ENCODE data around the gene SHROOM3.

Gene SHROOM3

GRCh38 chr4:76502886-76503285 is 67.9 kb downstream of the SHROOM3 start:
- H3K9ac ChIP-seq (ENCODE audit: low read depth, low read length): no peak overlapping the region
- no peaks in the 10 kb centered on the region for H3K27me3 ChIP-seq (ENCODE audit: control insufficient read depth, insufficient read depth, low read length)
- H3K9me3 ChIP-seq (ENCODE audit: control insufficient read depth, insufficient read depth, low read length): no peaks in the 10 kb centered on the region
- no peaks in the 10 kb centered on the region for H3K36me3 ChIP-seq (ENCODE audit: control insufficient read depth, insufficient read depth, low read length)
- H3K4me1 ChIP-seq (ENCODE audit: control insufficient read depth, insufficient read depth, low read length): no peaks in the 10 kb centered on the region
- H3K4me3 ChIP-seq (ENCODE audit: low read depth, low read length): no peak overlapping the region

GRCh38 chr4:76504613-76505465 is 69.8 kb downstream of the SHROOM3 start:
- no peaks in the 10 kb centered on the region for H3K9me3 ChIP-seq (ENCODE audit: control insufficient read depth, insufficient read depth, low read length)
- H3K27me3 ChIP-seq (ENCODE audit: control insufficient read depth, insufficient read depth, low read length): no peaks in the 10 kb centered on the region
- H3K9ac ChIP-seq (ENCODE audit: low read depth, low read length): no peak overlapping the region

GRCh38 chr4:76511947-76512346 is 76.9 kb downstream of the SHROOM3 start:
- Histone ChIP-seq H3K4me1 (ENCODE audit: control insufficient read depth, insufficient read depth, low read length) (no peaks in the 10 kb centered on the region), H3K9ac (ENCODE audit: low read depth, low read length) (no peak overlapping the region)

More at GRCh38 chr4:76504613-76505465, 69.8 kb downstream of the SHROOM3 start:
- Histone ChIP-seq H3K4me1 (ENCODE audit: control insufficient read depth, insufficient read depth, low read length) (no peaks in the 10 kb centered on the region), H3K36me3 (ENCODE audit: control insufficient read depth, insufficient read depth, low read length) (no peaks in the 10 kb centered on the region), H3K4me3 (ENCODE audit: low read depth, low read length) (no peak overlapping the region)

DNA sequence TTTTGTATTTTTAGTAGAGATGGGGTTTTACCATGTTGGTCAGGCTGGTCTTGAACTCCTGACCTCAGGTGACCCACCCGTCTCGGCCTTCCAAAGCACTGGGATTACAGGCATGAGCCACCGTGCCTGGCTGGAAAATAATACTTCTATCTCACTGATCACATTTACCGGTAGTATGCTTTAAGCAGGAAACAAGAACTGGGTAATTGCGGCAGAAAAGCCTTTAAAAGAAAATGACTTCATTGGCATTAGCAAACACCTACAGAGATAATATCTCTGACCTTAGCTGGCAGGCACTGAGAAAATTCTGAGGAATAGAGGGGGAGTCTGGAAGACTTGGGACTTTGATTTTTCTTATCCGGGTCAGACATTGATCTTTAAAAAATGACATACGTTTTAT is 78.5 kb downstream of the SHROOM3 start:
- H3K4me3 ChIP-seq (ENCODE audit: low read depth, low read length): no peak overlapping the region
- no peak overlapping the region for H3K9ac ChIP-seq (ENCODE audit: low read depth, low read length)
- H3K4me1 ChIP-seq (ENCODE audit: control insufficient read depth, insufficient read depth, low read length): no peaks in the 10 kb centered on the region
- H3K27me3 ChIP-seq (ENCODE audit: control insufficient read depth, insufficient read depth, low read length): no peaks in the 10 kb centered on the region
- H3K9me3 ChIP-seq (ENCODE audit: control insufficient read depth, insufficient read depth, low read length): no peaks in the 10 kb centered on the region
- H3K36me3 ChIP-seq (ENCODE audit: control insufficient read depth, insufficient read depth, low read length): no peaks in the 10 kb centered on the region

More at GRCh38 chr4:76511947-76512346, 76.9 kb downstream of the SHROOM3 start:
- no peak overlapping the region for H3K4me3 ChIP-seq (ENCODE audit: low read depth, low read length)
- H3K36me3 ChIP-seq (ENCODE audit: control insufficient read depth, insufficient read depth, low read length): no peaks in the 10 kb centered on the region
- no peaks in the 10 kb centered on the region for H3K9me3 ChIP-seq (ENCODE audit: control insufficient read depth, insufficient read depth, low read length)
- H3K27me3 ChIP-seq (ENCODE audit: control insufficient read depth, insufficient read depth, low read length): no peaks in the 10 kb centered on the region

GRCh38 chr4:76514087-76514486 is 79.1 kb downstream of the SHROOM3 start:
- Histone ChIP-seq H3K36me3 (ENCODE audit: control insufficient read depth, insufficient read depth, low read length) (no peaks in the 10 kb centered on the region), H3K9me3 (ENCODE audit: control insufficient read depth, insufficient read depth, low read length) (no peaks in the 10 kb centered on the region), H3K4me3 (ENCODE audit: low read depth, low read length) (no peak overlapping the region), H3K27me3 (ENCODE audit: control insufficient read depth, insufficient read depth, low read length) (no peaks in the 10 kb centered on the region), H3K4me1 (ENCODE audit: control insufficient read depth, insufficient read depth, low read length) (no peaks in the 10 kb centered on the region), H3K9ac (ENCODE audit: low read depth, low read length) (no peak overlapping the region)

- no peaks in the 10 kb centered on the region for H3K9me3 ChIP-seq (ENCODE audit: control insufficient read depth, insufficient read depth, low read length)
- H3K9ac ChIP-seq (ENCODE audit: low read depth, low read length): no peak overlapping the region
- no peaks in the 10 kb centered on the region for H3K36me3 ChIP-seq (ENCODE audit: control insufficient read depth, insufficient read depth, low read length)
- H3K4me1 ChIP-seq (ENCODE audit: control insufficient read depth, insufficient read depth, low read length): no peaks in the 10 kb centered on the region
- no peaks in the 10 kb centered on the region for H3K27me3 ChIP-seq (ENCODE audit: control insufficient read depth, insufficient read depth, low read length)
- no peak overlapping the region for H3K4me3 ChIP-seq (ENCODE audit: low read depth, low read length)
Observed at GRCh38 chr4:76515975-76516843, 81.2 kb downstream of the SHROOM3 start.

- Histone ChIP-seq H3K9ac (ENCODE audit: low read depth, low read length) (no peak overlapping the region), H3K36me3 (ENCODE audit: control insufficient read depth, insufficient read depth, low read length) (no peaks in the 10 kb centered on the region), H3K4me3 (ENCODE audit: low read depth, low read length) (no peak overlapping the region), H3K4me1 (ENCODE audit: control insufficient read depth, insufficient read depth, low read length) (no peaks in the 10 kb centered on the region), H3K27me3 (ENCODE audit: control insufficient read depth, insufficient read depth, low read length) (no peaks in the 10 kb centered on the region), H3K9me3 (ENCODE audit: control insufficient read depth, insufficient read depth, low read length) (peaks cover 5% of the 10 kb centered on the region)
Observed at GRCh38 chr4:76518241-76518640, 83.2 kb downstream of the SHROOM3 start.

DNA sequence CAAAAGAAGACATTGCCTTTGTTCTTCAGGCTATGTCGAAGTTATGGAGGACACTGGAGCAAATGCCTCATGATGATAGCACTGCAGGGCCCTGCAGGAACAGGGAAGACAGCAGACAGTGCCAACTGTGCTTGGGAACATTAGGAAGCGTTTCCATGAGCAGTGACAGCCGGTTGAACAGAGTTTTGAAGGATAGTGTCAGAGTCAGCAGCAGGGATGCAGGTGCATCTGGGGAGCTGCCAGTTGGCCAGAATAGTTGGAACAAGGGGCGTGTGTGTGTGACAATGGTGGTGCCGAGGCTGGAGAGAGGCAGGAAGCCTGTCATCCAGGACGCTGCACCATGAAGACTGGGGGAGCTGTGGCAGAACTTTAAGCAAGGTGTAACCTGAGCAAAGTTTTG is 88.6 kb downstream of the SHROOM3 start:
- Histone ChIP-seq H3K9me3 (ENCODE audit: control insufficient read depth, insufficient read depth, low read length) (peaks cover 5% of the 10 kb centered on the region), H3K36me3 (ENCODE audit: control insufficient read depth, insufficient read depth, low read length) (no peaks in the 10 kb centered on the region), H3K27me3 (ENCODE audit: control insufficient read depth, insufficient read depth, low read length) (no peaks in the 10 kb centered on the region), H3K4me1 (ENCODE audit: control insufficient read depth, insufficient read depth, low read length) (no peaks in the 10 kb centered on the region), H3K9ac (ENCODE audit: low read depth, low read length) (no peak overlapping the region), H3K4me3 (ENCODE audit: low read depth, low read length) (no peak overlapping the region)

GRCh38 chr4:76525751-76526150 is 90.7 kb downstream of the SHROOM3 start:
- Histone ChIP-seq H3K9me3 (ENCODE audit: control insufficient read depth, insufficient read depth, low read length) (peaks cover 5% of the 10 kb centered on the region), H3K4me3 (ENCODE audit: low read depth, low read length) (no peak overlapping the region), H3K36me3 (ENCODE audit: control insufficient read depth, insufficient read depth, low read length) (no peaks in the 10 kb centered on the region), H3K4me1 (ENCODE audit: control insufficient read depth, insufficient read depth, low read length) (no peaks in the 10 kb centered on the region), H3K27me3 (ENCODE audit: control insufficient read depth, insufficient read depth, low read length) (no peaks in the 10 kb centered on the region), H3K9ac (ENCODE audit: low read depth, low read length) (no peak overlapping the region)

- H3K36me3 ChIP-seq (ENCODE audit: control insufficient read depth, insufficient read depth, low read length): no peaks in the 10 kb centered on the region
- H3K9ac ChIP-seq (ENCODE audit: low read depth, low read length): no peak overlapping the region
- H3K9me3 ChIP-seq (ENCODE audit: control insufficient read depth, insufficient read depth, low read length): peaks cover 4% of the 10 kb centered on the region
- H3K27me3 ChIP-seq (ENCODE audit: control insufficient read depth, insufficient read depth, low read length): no peaks in the 10 kb centered on the region
- no peaks in the 10 kb centered on the region for H3K4me1 ChIP-seq (ENCODE audit: control insufficient read depth, insufficient read depth, low read length)
- no peak overlapping the region for H3K4me3 ChIP-seq (ENCODE audit: low read depth, low read length)
Observed at GRCh38 chr4:76526585-76526990, 91.6 kb downstream of the SHROOM3 start.

- Histone ChIP-seq H3K27me3 (ENCODE audit: control insufficient read depth, insufficient read depth, low read length) (no peaks in the 10 kb centered on the region), H3K9ac (ENCODE audit: low read depth, low read length) (no peak overlapping the region), H3K4me1 (ENCODE audit: control insufficient read depth, insufficient read depth, low read length) (no peaks in the 10 kb centered on the region), H3K9me3 (ENCODE audit: control insufficient read depth, insufficient read depth, low read length) (no peaks in the 10 kb centered on the region), H3K4me3 (ENCODE audit: low read depth, low read length) (no peak overlapping the region), H3K36me3 (ENCODE audit: control insufficient read depth, insufficient read depth, low read length) (no peaks in the 10 kb centered on the region)
Observed at GRCh38 chr4:76527666-76528065, 92.6 kb downstream of the SHROOM3 start.
